ENCODE measurements around the gene TP53BP2. TPM values are rescaled to one million over a fixed set of nuclear protein-coding genes. Genes with fewer than 3 reads are reported as not detected.
"Not testable (repeated sequence)": the region's sequence is repeated elsewhere in the genome, so short reads cannot be mapped to it uniquely, and the experiment has no call there.

TP53BP2 gene
- total and polyA plus RNA-seq, 8 donors = 51.8 to 58.6 (median 55.9) TPM

DNA sequence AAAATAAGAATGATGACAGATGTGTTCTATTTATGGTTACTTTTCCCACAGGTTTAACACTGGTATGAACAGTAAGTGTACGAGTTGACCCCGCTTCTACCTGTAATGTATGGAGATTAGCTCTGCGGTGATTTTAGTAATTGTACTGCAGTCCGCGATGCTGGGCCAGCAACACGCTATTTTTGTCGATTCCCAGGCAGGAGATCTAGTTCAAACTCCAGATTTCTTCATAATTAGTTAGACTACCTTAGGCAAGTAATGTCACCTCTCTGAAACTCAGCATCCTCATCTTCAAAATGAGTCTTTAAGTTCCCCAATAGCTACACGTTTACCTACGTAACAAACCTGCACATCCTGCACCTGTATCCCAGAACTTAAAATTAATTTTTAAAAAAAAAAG is 21.5 kb downstream of the TP53BP2 start:
- no peak overlapping the region for H3K27ac ChIP-seq
- no peaks in the 10 kb centered on the region for H3K27me3 ChIP-seq
- DNase-seq = no peak
- H3K9me3 ChIP-seq = no peaks in the 10 kb centered on the region
- TF ChIP-seq, protein P1, sequence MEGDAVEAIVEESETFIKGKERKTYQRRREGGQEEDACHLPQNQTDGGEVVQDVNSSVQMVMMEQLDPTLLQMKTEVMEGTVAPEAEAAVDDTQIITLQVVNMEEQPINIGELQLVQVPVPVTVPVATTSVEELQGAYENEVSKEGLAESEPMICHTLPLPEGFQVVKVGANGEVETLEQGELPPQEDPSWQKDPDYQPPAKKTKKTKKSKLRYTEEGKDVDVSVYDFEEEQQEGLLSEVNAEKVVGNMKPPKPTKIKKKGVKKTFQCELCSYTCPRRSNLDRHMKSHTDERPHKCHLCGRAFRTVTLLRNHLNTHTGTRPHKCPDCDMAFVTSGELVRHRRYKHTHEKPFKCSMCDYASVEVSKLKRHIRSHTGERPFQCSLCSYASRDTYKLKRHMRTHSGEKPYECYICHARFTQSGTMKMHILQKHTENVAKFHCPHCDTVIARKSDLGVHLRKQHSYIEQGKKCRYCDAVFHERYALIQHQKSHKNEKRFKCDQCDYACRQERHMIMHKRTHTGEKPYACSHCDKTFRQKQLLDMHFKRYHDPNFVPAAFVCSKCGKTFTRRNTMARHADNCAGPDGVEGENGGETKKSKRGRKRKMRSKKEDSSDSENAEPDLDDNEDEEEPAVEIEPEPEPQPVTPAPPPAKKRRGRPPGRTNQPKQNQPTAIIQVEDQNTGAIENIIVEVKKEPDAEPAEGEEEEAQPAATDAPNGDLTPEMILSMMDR (IDR thresholded peaks at IDR 0.05) = no peak
- peaks cover 0 to 85% of the 10 kb centered on the region in 2 donors for H3K4me1 ChIP-seq
- intact Hi-C loops (cut with DNase I) = no loop called here
- H3K36me3 ChIP-seq = peaks cover 0 to 16% of the 10 kb centered on the region in 2 donors
- H3K4me3 ChIP-seq = no peak overlapping the region
- no peak for ATAC-seq

DNA sequence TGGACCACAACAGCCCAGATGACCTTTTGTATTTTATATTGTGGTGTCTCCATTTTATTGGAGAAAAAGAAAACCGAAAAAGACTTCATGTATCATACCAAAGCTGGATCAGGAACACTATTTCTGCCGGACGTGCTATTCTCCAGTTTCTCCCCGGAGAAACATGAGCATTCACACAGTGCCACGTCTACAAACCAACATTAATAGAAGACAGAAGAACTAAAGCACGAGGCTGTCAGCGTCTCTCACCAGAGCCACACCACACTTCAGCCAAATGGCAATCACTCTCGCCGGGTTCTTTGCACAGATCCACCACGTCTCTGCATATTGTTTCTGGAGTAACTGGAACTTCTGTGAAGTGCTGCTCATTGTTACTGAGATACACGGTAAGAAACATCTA is 24.8 kb downstream of the TP53BP2 start:
- H3K4me3 ChIP-seq = no peak overlapping the region
- no peaks in the 10 kb centered on the region for H3K9me3 ChIP-seq
- TF ChIP-seq, protein P1 (IDR thresholded peaks at IDR 0.05) = no peak
- DNase-seq (no peak), ATAC-seq (no peak)
- peaks cover 0 to 34% of the 10 kb centered on the region in 2 donors for H3K36me3 ChIP-seq
- no peak overlapping the region for H3K27ac ChIP-seq
- no peaks in the 10 kb centered on the region for H3K27me3 ChIP-seq
- H3K4me1 ChIP-seq = peaks cover 0 to 53% of the 10 kb centered on the region in 2 donors
- intact Hi-C loops (cut with DNase I) = no loop called here

DNA sequence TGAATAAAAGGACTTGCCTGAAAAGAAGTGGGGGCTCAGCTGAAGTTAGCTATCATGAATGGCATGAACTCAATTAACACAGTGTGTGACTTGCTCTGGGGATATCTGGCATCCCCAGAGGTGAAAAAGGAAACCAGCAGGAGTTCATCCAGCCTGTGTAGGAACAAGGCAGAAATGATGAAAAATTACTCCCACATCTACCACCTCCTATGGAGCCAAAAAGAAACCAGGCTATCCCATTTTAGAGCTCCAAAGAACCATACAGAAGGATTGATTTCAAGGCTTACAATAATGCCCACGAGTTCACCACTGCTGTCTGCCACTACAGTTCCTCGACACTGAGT is 25.3 kb downstream of the TP53BP2 start:
- ATAC-seq (no peak), DNase-seq (no peak)
- Histone ChIP-seq H3K27me3 (no peaks in the 10 kb centered on the region), H3K36me3 (peaks cover 0 to 34% of the 10 kb centered on the region in 2 donors), H3K4me1 (peaks cover 0 to 51% of the 10 kb centered on the region in 2 donors), H3K4me3 (no peak overlapping the region), H3K27ac (no peak overlapping the region), H3K9me3 (no peaks in the 10 kb centered on the region)
- intact Hi-C loops (cut with DNase I) = no loop called here
- TF ChIP-seq, protein P1 (IDR thresholded peaks at IDR 0.05) = no peak

DNA sequence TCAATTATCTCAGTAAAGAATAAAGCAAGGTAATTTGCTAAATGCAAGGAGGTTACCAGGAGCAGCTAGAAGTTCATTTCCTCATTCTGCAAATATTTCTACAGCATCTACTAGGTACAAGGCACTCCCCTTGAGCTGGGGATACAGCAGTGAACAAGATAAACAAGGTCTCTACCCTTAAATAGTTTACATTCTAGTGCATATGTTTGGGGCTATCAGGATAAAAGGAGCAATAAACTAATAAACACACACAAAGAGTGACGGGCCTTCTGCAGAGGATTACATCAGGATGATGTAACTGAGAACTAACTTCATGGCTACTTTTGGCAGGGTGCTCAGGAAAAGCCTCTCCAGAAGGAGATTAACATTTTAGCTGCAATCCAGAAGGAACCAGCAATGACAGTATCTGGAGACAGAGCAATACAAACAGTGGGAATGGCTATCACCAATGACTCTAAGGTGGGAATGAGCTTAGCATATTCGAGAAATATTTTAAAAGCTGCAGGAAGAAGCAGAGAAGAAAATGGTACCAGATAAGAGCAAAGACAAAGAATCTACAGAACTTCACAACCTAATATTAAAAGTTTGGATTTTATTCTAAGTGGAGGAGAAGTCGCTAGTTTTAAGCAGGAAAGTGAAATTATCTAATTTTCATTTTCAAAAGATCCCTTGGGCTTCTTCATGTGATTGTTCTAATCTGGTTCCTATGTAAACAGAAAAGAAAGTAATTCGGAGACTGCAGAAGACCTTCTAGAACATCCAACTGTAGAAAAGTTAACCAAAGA is 25.8 kb downstream of the TP53BP2 start:
- TF ChIP-seq, protein P1 (IDR thresholded peaks at IDR 0.05) = no peak

DNA sequence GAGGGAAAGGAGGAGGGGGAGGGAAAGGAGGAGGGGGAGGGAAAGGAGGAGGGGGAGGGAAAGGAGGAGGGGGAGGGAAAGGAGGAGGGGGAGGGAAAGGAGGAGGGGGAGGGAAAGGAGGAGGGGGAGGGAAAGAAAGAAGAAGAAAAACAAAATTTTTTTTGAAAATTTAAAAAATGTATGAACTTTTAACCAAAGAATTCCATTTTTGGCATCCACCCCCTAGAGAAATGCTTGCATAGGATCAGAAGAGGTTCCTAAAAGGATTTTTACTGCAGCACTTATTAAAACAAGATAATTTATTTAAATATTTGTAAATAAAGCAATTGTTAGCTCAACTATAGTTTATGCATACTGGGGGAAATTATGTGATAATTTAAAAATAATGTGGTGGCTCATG is 28.5 kb downstream of the TP53BP2 start:
- ATAC-seq = not testable (repeated sequence)
- peaks cover 0 to 28% of the 10 kb centered on the region in 2 donors for H3K4me1 ChIP-seq

More for the DNA sequence above, 25.8 kb downstream of the TP53BP2 start:
- DNase-seq (no peak), ATAC-seq (peak; percentile 9)
- Histone ChIP-seq H3K9me3 (no peaks in the 10 kb centered on the region), H3K27ac (peak overlapping the region in 1 of 2 donors; percentile 10), H3K4me1 (peaks cover 0 to 49% of the 10 kb centered on the region in 2 donors), H3K4me3 (no peak overlapping the region), H3K27me3 (no peaks in the 10 kb centered on the region), H3K36me3 (peaks cover 0 to 34% of the 10 kb centered on the region in 2 donors)
- intact Hi-C loops (cut with DNase I) = no loop called here

More for the DNA sequence above, 28.5 kb downstream of the TP53BP2 start:
- intact Hi-C loops (cut with DNase I); H3K27ac ChIP-seq; H3K4me3 ChIP-seq; DNase-seq; H3K27me3 ChIP-seq; H3K9me3 ChIP-seq: not testable (repeated sequence)
- peaks cover 0 to 56% of the 10 kb centered on the region in 2 donors for H3K36me3 ChIP-seq
